GM12874 (cell line): Measurements from ENCODE around the gene UBQLN3.
A peak's percentile ranks its signal among the peaks of the same experiment; 100 is the strongest.

Experiments used
- CTCF ChIP-seq: IDR thresholded peaks from 2 replicates; pipeline ENCODE4 v1.5.1; 2011; ENCODE audit warnings: low read depth, mild to moderate bottlenecking, control low read depth, low read length, moderate library complexity; ENCODE audit not compliant: insufficient read depth

The UBQLN3 gene

GRCh38 chr11:5488385-5488784 is 21.4 kb downstream of the UBQLN3 start, which contains the start of gene OR52D1:
Gene OR52D1, plus strand, starts transcription at chr11:5488685. Its CDS starts 22 bp downstream, at chr11:5488707.
- no peak for TF ChIP-seq CTCF

GRCh38 chr11:5486421-5486820 is 23.3 kb downstream of the UBQLN3 start:
- no peak for TF ChIP-seq CTCF

GRCh38 chr11:5486003-5486402 is 23.8 kb downstream of the UBQLN3 start:
- no peak for TF ChIP-seq CTCF

- TF ChIP-seq CTCF, result peak; percentile 74
These were observed 33.5 kb downstream of the UBQLN3 start for GRCh38 chr11:5476186-5476819.

GRCh38 chr11:5473921-5474320 is 35.8 kb downstream of the UBQLN3 start:
- TF ChIP-seq CTCF, result no peak

GRCh38 chr11:5467527-5467926 is 42.2 kb downstream of the UBQLN3 start:
- no peak for TF ChIP-seq CTCF

GRCh38 chr11:5460983-5461621 is 48.7 kb downstream of the UBQLN3 start:
- TF ChIP-seq CTCF, result no peak
